K562 (cell line): ENCODE data around the gene ZNF800. TPM values are rescaled to one million over a fixed set of nuclear protein-coding genes. Genes with fewer than 3 reads are reported as not detected.

Experiments
- AFF1 ChIP-seq, 2 experiments: fragments of 450-650 bp; IDR thresholded peaks; 2 replicates each; pipeline ENCODE4 v1.6.1; 2018; ENCODE audit warnings: mild to moderate bottlenecking in 2 of 2, low read depth in 1 of 2; ENCODE audit not compliant: partially characterized antibody in 2 of 2
- CSDE1 ChIP-seq, 2 experiments: fragments of 450-650 bp; IDR thresholded peaks; 2 replicates each; pipeline ENCODE4 v1.6.1; 2016; ENCODE audit warnings: mild to moderate bottlenecking in 1 of 2
- DMBX1 ChIP-seq: fragments of 250-450 bp; sonication (Bioruptor Pico); IDR thresholded peaks from 2 replicates; pipeline ENCODE4 v1.8.0; 2022; ENCODE audit warnings: inconsistent platforms, mild to moderate bottlenecking, moderate library complexity, borderline replicate concordance
- E2F8 ChIP-seq: fragments of 450-650 bp; IDR thresholded peaks from 2 replicates; pipeline ENCODE4 v1.7.1; 2018; ENCODE audit warnings: mild to moderate bottlenecking, low read depth; ENCODE audit not compliant: partially characterized antibody
- KHSRP ChIP-seq: fragments of 450-650 bp; IDR thresholded peaks from 2 replicates; pipeline ENCODE4 v1.6.1; 2017
- NFIC ChIP-seq: fragments of 450-650 bp; IDR thresholded peaks from 2 replicates; pipeline ENCODE4 v1.6.1; 2017; ENCODE audit warnings: mild to moderate bottlenecking, inconsistent platforms
- SMAD2 ChIP-seq: fragments of 150-350 bp; IDR thresholded peaks from 2 replicates; pipeline ENCODE4 v1.6.1; 2014; ENCODE audit warnings: low read depth, mild to moderate bottlenecking, low read length
- SUPT5H ChIP-seq: fragments of 450-650 bp; IDR thresholded peaks from 2 replicates; pipeline ENCODE4 v1.6.1; 2016
- TFAP4 ChIP-seq: sonication (generic); formaldehyde crosslinking; IDR thresholded peaks from 2 replicates; pipeline ENCODE4 v1.8.0; 2022; ENCODE audit warnings: missing genetic modification reagents, mild to moderate bottlenecking, moderate library complexity, borderline replicate concordance
- THRAP3 ChIP-seq: fragments of 450-650 bp; IDR thresholded peaks from 2 replicates; pipeline ENCODE4 v1.6.1; 2016; ENCODE audit warnings: mild to moderate bottlenecking, inconsistent platforms, borderline replicate concordance
- USF2 ChIP-seq: sonication (generic); formaldehyde crosslinking; IDR thresholded peaks from 2 replicates; pipeline ENCODE4 v1.5.0; 2020; ENCODE audit warnings: missing genetic modification reagents
- VEZF1 ChIP-seq: fragments of 200-800 bp; sonication (Bioruptor generic); IDR thresholded peaks from 2 replicates; pipeline ENCODE4 v1.6.1; 2017; ENCODE audit warnings: missing genetic modification characterization, missing compliant biosample characterization
- ZNF347 ChIP-seq: fragments of 450-650 bp; formaldehyde crosslinking; IDR thresholded peaks from 2 replicates; pipeline ENCODE4 v1.4.0; 2020; ENCODE audit warnings: low read depth, mild to moderate bottlenecking, moderate library complexity
- ZNF740 ChIP-seq, 3 experiments: fragments of 200-800 bp in 1 of 3; sonication (Bioruptor generic) in 1 of 3; sonication (generic) in 1 of 3; formaldehyde crosslinking in 1 of 3; IDR thresholded peaks; 2 replicates each; pipeline versions ENCODE4 v1.6.1 to v1.8.0; 2016 to 2022; ENCODE audit warnings: mild to moderate bottlenecking in 2 of 3, missing compliant biosample characterization in 2 of 3, missing genetic modification characterization in 2 of 3, missing genetic modification reagents in 1 of 3
- ZNF77 ChIP-seq: fragments of 250-450 bp; sonication (Bioruptor Pico); IDR thresholded peaks from 2 replicates; pipeline ENCODE4 v1.5.0; 2020
- polyA plus RNA-seq, 8 experiments: library from polyadenylated mRNA; depleted of rRNA in 4 of 8; stranded (reverse) in 5 of 8; unstranded in 3 of 8; fragments of >200 nt; fragmentation: Nextera tagmentation in 2 of 8; fragmentation: Illumina TruSeq in 1 of 8; extraction: Ambion mirVana in 2 of 8; extraction: Trizol in 1 of 8; gene quantifications; 2 replicates each; pipeline versions ENCODE4 v1.2.1 to v1.2.3, GENCODE V29; 2011 to 2014; ENCODE audit warnings: inconsistent platforms in 1 of 8, missing spikeins in 1 of 8
- total RNA-seq, 7 experiments: library from RNA; depleted of rRNA in 6 of 7; stranded (reverse); fragments of >200 nt in 6 of 7; fragmentation: Illumina TruSeq in 2 of 7; extraction: Trizol in 2 of 7; gene quantifications; 2 replicates each; pipeline versions ENCODE4 v1.2.1 to v1.2.3, GENCODE V29; 2011 to 2021; ENCODE audit warnings: low replicate concordance in 1 of 7

The ZNF800 gene
- total and polyA plus RNA-seq, 9 of the 15 experiments (the other 6 are each of a cell fraction or from before 2014, with no cell fraction given) = 7.5 to 58.3 (median 33.4) TPM

- no peak for TF ChIP-seq ZNF77 (CRISPR knock-in tag)
- no peak for TF ChIP-seq ZNF347 (CRISPR knock-in tag)
- no peak; the same call in 1 of the 2 replicates for TF ChIP-seq USF2 (CRISPR knock-in tag)
- no peak for TF ChIP-seq DMBX1 (CRISPR knock-in tag)
- TF ChIP-seq SUPT5H = peak; percentile 97
- peak; percentile 47; the same call in 1 of the 2 replicates for TF ChIP-seq NFIC
- no peak for TF ChIP-seq SMAD2
- TF ChIP-seq THRAP3 = no peak
- TF ChIP-seq AFF1 (IDR thresholded peaks at IDR 0.05; ENCODE audit: low read depth in 1 of 2, partially characterized antibody in 2 of 2) = no peak
- peak; percentile 97 for TF ChIP-seq VEZF1
- TF ChIP-seq KHSRP = no peak
- TF ChIP-seq E2F8 = peak; percentile 1
- peak; percentile 65; the same call in 1 of the 2 replicates for TF ChIP-seq ZNF740 (CRISPR knock-in tag; IDR thresholded peaks at IDR 0.05)
- peak in 1 of 2 experiments; percentile 72; a peak in 2 of 4 replicates for TF ChIP-seq ZNF740 (tag; IDR thresholded peaks at IDR 0.05)
- TF ChIP-seq TFAP4 (CRISPR knock-in tag) = peak; percentile 50
- no peak for TF ChIP-seq CSDE1 (IDR thresholded peaks at IDR 0.05)
These were observed at the start of gene ZNF800 (continued) for GRCh38 chr7:127392566-127393367.
